Measurements from ENCODE around the gene MGARP.
"Not testable (repeated sequence)": the region's sequence is repeated elsewhere in the genome, so short reads cannot be mapped to it uniquely, and the experiment has no call there.

The MGARP gene

DNA sequence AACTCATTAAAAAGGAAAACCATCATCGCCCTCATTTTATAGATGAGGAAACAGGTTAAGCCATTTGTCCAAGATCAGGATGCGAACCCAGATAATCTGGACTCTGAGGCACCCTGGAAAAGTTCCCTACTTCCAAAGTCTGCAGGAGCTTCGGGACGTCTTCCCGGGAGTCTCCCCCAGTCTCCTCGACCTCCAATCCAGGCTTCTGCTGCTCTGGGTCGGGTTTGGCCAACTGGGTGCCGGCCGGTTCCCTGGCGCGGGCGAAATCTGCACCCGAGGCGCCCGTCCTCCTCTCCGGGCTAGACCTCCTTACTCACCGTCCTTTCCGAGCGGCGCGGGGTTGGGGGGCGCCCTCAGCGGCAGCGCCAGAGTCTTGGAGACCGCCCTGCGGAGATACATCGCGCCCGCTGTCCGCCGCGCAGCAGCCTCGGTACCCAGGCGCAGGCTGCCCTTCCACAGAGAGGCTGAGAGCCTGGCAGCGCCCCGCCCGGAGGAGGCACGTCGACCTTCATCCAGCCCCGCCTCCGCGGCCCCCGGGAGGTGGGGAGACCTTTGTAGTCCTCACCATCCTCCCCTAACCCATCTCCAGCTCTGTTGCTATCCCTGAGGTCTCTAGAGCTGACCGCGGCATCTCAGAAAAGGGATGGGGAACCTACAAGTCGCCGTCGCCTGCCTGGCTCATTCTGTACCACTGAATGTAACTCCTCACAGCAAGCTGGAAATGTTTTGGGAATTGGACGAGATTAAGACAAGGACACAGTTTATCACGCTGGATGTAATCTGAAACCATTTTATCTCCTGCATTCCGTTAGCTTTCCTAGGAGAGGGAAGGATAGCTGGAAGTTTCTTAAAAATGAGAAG, at the start of gene MGARP:
MGARP (minus strand) TSS at position 466 of the 861 bp plus-strand sequence; CDS start at position 399, 67 bp downstream.
- in situ Hi-C loops (cut with MboI; ENCODE audit: low pct_unique_long_range_greater_than_20kb, low sequenced_read_pairs, unreplicated experiment): no loop called here
- peak; percentile 25 for DNase-seq (ENCODE audit: low spot score)
- no peak for TF ChIP-seq CTCF (IDR thresholded peaks at IDR 0.05; ENCODE audit: extremely low read depth, insufficient read depth, missing control alignments)

GRCh38 chr4:139329665-139330200, 49.7 kb upstream of the MGARP start:
- DNase-seq (ENCODE audit: low spot score): no peak
- in situ Hi-C loops (cut with MboI; ENCODE audit: low pct_unique_long_range_greater_than_20kb, low sequenced_read_pairs, unreplicated experiment): no loop called here
- TF ChIP-seq CTCF (IDR thresholded peaks at IDR 0.05; ENCODE audit: extremely low read depth, insufficient read depth, missing control alignments): no peak

DNA sequence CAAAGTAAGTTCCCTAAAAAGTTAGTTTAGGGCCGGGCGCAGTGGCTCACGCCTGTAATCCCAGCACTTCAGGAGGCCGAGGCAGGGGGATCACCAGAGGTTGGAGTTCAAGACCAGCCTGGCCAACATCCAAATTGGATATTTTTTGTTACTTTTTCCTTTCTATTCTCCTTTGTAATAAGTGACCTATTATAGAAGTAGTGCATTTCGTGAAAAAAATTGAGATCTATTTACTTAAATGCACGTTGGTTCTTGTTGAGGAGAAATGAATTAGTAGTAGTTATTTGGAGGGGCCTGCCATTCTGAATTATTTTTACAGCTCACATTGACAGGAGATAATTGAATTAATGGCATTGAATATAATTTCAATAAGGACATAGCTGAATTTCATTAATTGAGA, 44.6 kb upstream of the MGARP start:
- no peak for DNase-seq (ENCODE audit: low spot score)
- TF ChIP-seq CTCF (IDR thresholded peaks at IDR 0.05; ENCODE audit: extremely low read depth, insufficient read depth, missing control alignments): no peak
- in situ Hi-C loops (cut with MboI; ENCODE audit: low pct_unique_long_range_greater_than_20kb, low sequenced_read_pairs, unreplicated experiment): no loop called here

GRCh38 chr4:139322541-139322940, 42.5 kb upstream of the MGARP start:
- DNase-seq (ENCODE audit: low spot score); in situ Hi-C loops (cut with MboI; ENCODE audit: low pct_unique_long_range_greater_than_20kb, low sequenced_read_pairs, unreplicated experiment): not testable (repeated sequence)

GRCh38 chr4:139322070-139322469, 42.0 kb upstream of the MGARP start:
- DNase-seq (ENCODE audit: low spot score); in situ Hi-C loops (cut with MboI; ENCODE audit: low pct_unique_long_range_greater_than_20kb, low sequenced_read_pairs, unreplicated experiment): not testable (repeated sequence)

DNA sequence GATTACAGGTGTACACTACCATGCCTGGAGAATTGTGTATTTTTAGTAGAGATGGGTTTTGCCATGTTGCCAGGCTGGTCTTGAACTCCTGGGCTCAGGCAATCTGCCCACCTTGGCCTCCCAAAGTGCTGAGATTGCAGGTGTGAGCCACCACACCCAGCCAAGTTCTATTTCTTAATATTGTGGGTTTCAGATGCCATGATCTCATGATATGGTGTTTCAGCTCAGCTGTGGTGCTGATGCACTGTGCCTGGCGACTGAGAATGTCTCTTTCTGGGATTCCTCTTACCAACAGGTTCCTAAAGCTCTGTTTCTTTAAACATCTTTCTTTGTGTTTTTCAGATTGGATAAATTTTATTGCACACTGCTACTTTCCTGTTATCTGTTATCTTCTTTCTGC, 39.5 kb upstream of the MGARP start:
- TF ChIP-seq CTCF (IDR thresholded peaks at IDR 0.05; ENCODE audit: extremely low read depth, insufficient read depth, missing control alignments): no peak
- DNase-seq (ENCODE audit: low spot score): no peak
- in situ Hi-C loops (cut with MboI; ENCODE audit: low pct_unique_long_range_greater_than_20kb, low sequenced_read_pairs, unreplicated experiment): no loop called here

GRCh38 chr4:139317635-139318034, 37.6 kb upstream of the MGARP start:
- in situ Hi-C loops (cut with MboI; ENCODE audit: low pct_unique_long_range_greater_than_20kb, low sequenced_read_pairs, unreplicated experiment): no loop called here
- no peak for TF ChIP-seq CTCF (IDR thresholded peaks at IDR 0.05; ENCODE audit: extremely low read depth, insufficient read depth, missing control alignments)
- DNase-seq (ENCODE audit: low spot score): no peak
